Bronchial epithelial cell (primary cell): ENCODE results near the gene WAPL. TPM values are rescaled to one million over a fixed set of nuclear protein-coding genes. Genes with fewer than 3 reads are reported as not detected.
"Not testable (repeated sequence)": the region's sequence is repeated elsewhere in the genome, so short reads cannot be mapped to it uniquely, and the experiment has no call there.

Source experiments
- DNase-seq: peaks from one replicate; pipeline ENCODE4 v3.0.0-alpha.2; 2010; ENCODE audit warnings: low read depth
- FAIRE-seq: peaks from 2 replicates; lab custom pipeline; 2011; peaks lifted over from hg19 to GRCh38; lab: Jason Lieb, UNC
- H3K27me3 ChIP-seq: 2 replicates; pipeline ENCODE4 v1.5.1; 2011; ENCODE audit warnings: low read length; ENCODE audit not compliant: control insufficient read depth, insufficient read depth
- H3K36me3 ChIP-seq: 2 replicates; pipeline ENCODE4 v1.5.1; 2011; ENCODE audit warnings: low read length; ENCODE audit not compliant: control insufficient read depth, insufficient read depth
- H3K4me3 ChIP-seq: 2 replicates; pipeline ENCODE4 v1.5.1; 2011; ENCODE audit warnings: mild to moderate bottlenecking, low read depth, low read length, control low read depth
- CTCF ChIP-seq: IDR thresholded peaks from 2 replicates; pipeline ENCODE4 v1.5.1; 2011; ENCODE audit warnings: mild to moderate bottlenecking, moderate library complexity, low read length, control low read depth, inconsistent platforms; ENCODE audit not compliant: insufficient read depth, severe bottlenecking
- total RNA-seq: library from RNA; depleted of rRNA; stranded (reverse); fragments of >200 nt; gene quantifications from 2 replicates; pipeline ENCODE4 v1.2.1, GENCODE V29; 2014

WAPL gene
- 41.9 and 62.7 TPM in 2 replicates for total RNA-seq

GRCh38 chr10:86521678-86522509 lies at the start of gene WAPL:
Gene WAPL (minus strand): TSS chr10:86521792. CDS start chr10:86518069, 3,723 bp downstream.
- Histone ChIP-seq H3K27me3 (no peaks in the 10 kb centered on the region), H3K36me3 (peaks cover 4% of the 10 kb centered on the region), H3K4me3 (peak within 1 kb of the TSS; percentile 91)
- peak; percentile 75 for DNase-seq
- FAIRE-seq = no peak
- TF ChIP-seq CTCF = no peak

- H3K27me3 ChIP-seq = no peaks in the 10 kb centered on the region
- no peaks in the 10 kb centered on the region for H3K36me3 ChIP-seq
- FAIRE-seq (no peak), DNase-seq (no peak)
- H3K4me3 ChIP-seq = no peak overlapping the region
- TF ChIP-seq CTCF = no peak
Observed at GRCh38 chr10:86569335-86569734, 47.7 kb upstream of the WAPL start.

- H3K4me3 ChIP-seq, DNase-seq, H3K27me3 ChIP-seq, H3K36me3 ChIP-seq, FAIRE-seq: not testable (repeated sequence)
Observed at GRCh38 chr10:86566518-86566917, 44.9 kb upstream of the WAPL start.

- DNase-seq, H3K36me3 ChIP-seq, H3K4me3 ChIP-seq, FAIRE-seq, H3K27me3 ChIP-seq: not testable (repeated sequence)
Observed at GRCh38 chr10:86563338-86563737, 41.7 kb upstream of the WAPL start.

- FAIRE-seq, H3K27me3 ChIP-seq, H3K4me3 ChIP-seq, H3K36me3 ChIP-seq: not testable (repeated sequence)
- DNase-seq = peak; percentile 31
Observed at GRCh38 chr10:86558695-86559094, 37.1 kb upstream of the WAPL start.

GRCh38 chr10:86556933-86557649 lies 35.5 kb upstream of the WAPL start:
- no peak for DNase-seq
- no peaks in the 10 kb centered on the region for H3K36me3 ChIP-seq
- FAIRE-seq = no peak
- TF ChIP-seq CTCF = no peak
- H3K27me3 ChIP-seq = no peaks in the 10 kb centered on the region
- no peak overlapping the region for H3K4me3 ChIP-seq

- no peak for TF ChIP-seq CTCF
- DNase-seq (no peak), FAIRE-seq (no peak)
Observed at GRCh38 chr10:86556532-86556931, 34.9 kb upstream of the WAPL start.

More at GRCh38 chr10:86556532-86556931, 34.9 kb upstream of the WAPL start:
- no peaks in the 10 kb centered on the region for H3K36me3 ChIP-seq
- H3K4me3 ChIP-seq = no peak overlapping the region
- H3K27me3 ChIP-seq = no peaks in the 10 kb centered on the region
